Activated gamma-delta T cell treated with Interleukin-2 at 50 U/mL for 16 hours (primary cell): ENCODE measurements around the gene SETD2.
"Not testable (repeated sequence)": the region's sequence is repeated elsewhere in the genome, so short reads cannot be mapped to it uniquely, and the experiment has no call there.

ENCODE experiments used
- DNase-seq: peaks from one replicate; pipeline ENCODE4 v3.0.0-alpha.2; 2020

The SETD2 gene

GRCh38 chr3:47164007-47164881 is at the start of gene SETD2:
Gene SETD2 (minus strand): TSS chr3:47164113. CDS start chr3:47163924, 189 bp downstream.
- peak; percentile 84 for DNase-seq

GRCh38 chr3:47210863-47211405 is 47.0 kb upstream of the SETD2 start:
- no peak for DNase-seq

- not testable (repeated sequence) for DNase-seq
These were observed 42.1 kb upstream of the SETD2 start for GRCh38 chr3:47206022-47206421.

- DNase-seq: no peak
These were observed 41.0 kb upstream of the SETD2 start for GRCh38 chr3:47204875-47205274.

- DNase-seq: no peak
These were observed 38.6 kb upstream of the SETD2 start for GRCh38 chr3:47202542-47202941.

GRCh38 chr3:47197287-47197686 is 33.4 kb upstream of the SETD2 start:
- no peak for DNase-seq

- DNase-seq: no peak
These were observed 31.1 kb upstream of the SETD2 start for GRCh38 chr3:47194994-47195393.

- DNase-seq: no peak
These were observed 30.3 kb upstream of the SETD2 start for GRCh38 chr3:47193871-47194859.

- DNase-seq: no peak
These were observed 22.4 kb upstream of the SETD2 start for GRCh38 chr3:47186285-47186684.

- DNase-seq: not testable (repeated sequence)
These were observed 17.8 kb upstream of the SETD2 start for GRCh38 chr3:47181685-47182084.

GRCh38 chr3:47180011-47180410 is 16.1 kb upstream of the SETD2 start:
- DNase-seq: not testable (repeated sequence)

- no peak for DNase-seq
These were observed 12.7 kb upstream of the SETD2 start for GRCh38 chr3:47176582-47176981.

- peak; percentile 48 for DNase-seq
These were observed 525 bp downstream of the SETD2 start for GRCh38 chr3:47163169-47164006.

- no peak for DNase-seq
These were observed 1.2 kb downstream of the SETD2 start for GRCh38 chr3:47162697-47163168.

- DNase-seq: no peak
These were observed 1.8 kb downstream of the SETD2 start for GRCh38 chr3:47161983-47162696.

- no peak for DNase-seq
These were observed 4.1 kb downstream of the SETD2 start for GRCh38 chr3:47159820-47160219.

- DNase-seq: no peak
These were observed 5.7 kb downstream of the SETD2 start for GRCh38 chr3:47158208-47158607.

- DNase-seq: no peak
These were observed 7.5 kb downstream of the SETD2 start for GRCh38 chr3:47156396-47156795.

GRCh38 chr3:47152578-47152977 is 11.3 kb downstream of the SETD2 start:
- DNase-seq: no peak

GRCh38 chr3:47151836-47152235 is 12.1 kb downstream of the SETD2 start:
- no peak for DNase-seq

GRCh38 chr3:47149339-47149933 is 14.5 kb downstream of the SETD2 start:
- DNase-seq: no peak
